HEK293 (cell line): ENCODE results near the gene CLEC4F.

Experiments
- CTCF ChIA-PET: fragments of 350-600 bp; formaldehyde crosslinking; extraction: SDS; loops from one replicate; lab custom pipeline; 2021; ENCODE audit warnings: antibody characterized with exemption; lab: Yijun Ruan, JAX
- POLR2A ChIA-PET: fragments of 300-600 bp; formaldehyde crosslinking; extraction: SDS; loops from one replicate; lab custom pipeline; 2020; ENCODE audit warnings: antibody characterized with exemption, inconsistent platforms; lab: Yijun Ruan, JAX
- H3K27ac ChIP-seq: fragments of 200-500 bp; sonication (Bioruptor generic); 2 replicates; pipeline ENCODE4 v1.5.1; 2014; ENCODE audit warnings: low read depth, low read length, control low read depth, inconsistent platforms; ENCODE audit errors: extremely low read depth
- H3K36me3 ChIP-seq, 2 experiments: fragments of 200-500 bp in 1 of 2; sonication (Bioruptor generic) in 1 of 2; 1 replicate in 1 of 2; 2 replicates in 1 of 2; pipeline ENCODE4 v1.5.1; 2014 to 2017; ENCODE audit warnings: inconsistent platforms in 2 of 2, low read length in 2 of 2; ENCODE audit not compliant: control insufficient read depth in 2 of 2, insufficient read depth in 1 of 2
- H3K4me1 ChIP-seq: fragments of 200-500 bp; sonication (Bioruptor generic); 2 replicates; pipeline ENCODE4 v1.5.1; 2014; ENCODE audit warnings: mild to moderate bottlenecking, low read length, inconsistent platforms; ENCODE audit not compliant: control insufficient read depth, insufficient read depth
- H3K4me3 ChIP-seq: 2 replicates; pipeline ENCODE4 v1.5.1; 2011; ENCODE audit warnings: low read depth, mild to moderate bottlenecking, control low read depth, low read length, moderate library complexity
- H3K9me3 ChIP-seq: fragments of 200-500 bp; sonication (Bioruptor generic); 2 replicates; pipeline ENCODE4 v1.5.1; 2014; ENCODE audit warnings: low read depth, low read length, inconsistent platforms; ENCODE audit not compliant: control insufficient read depth, insufficient read depth
- FEZF1 ChIP-seq: fragments of 450-650 bp; formaldehyde crosslinking; IDR thresholded peaks from 2 replicates; pipeline ENCODE4 v1.5.1; 2016; ENCODE audit warnings: missing biosample characterization, missing genetic modification characterization
- HIC1 ChIP-seq: fragments of 450-650 bp; formaldehyde crosslinking; IDR thresholded peaks from 2 replicates; pipeline ENCODE4 v1.5.1; 2016; ENCODE audit warnings: missing biosample characterization, missing genetic modification characterization
- SP2 ChIP-seq: fragments of 450-650 bp; formaldehyde crosslinking; IDR thresholded peaks from 2 replicates; pipeline ENCODE4 v1.5.1; 2016; ENCODE audit warnings: missing biosample characterization, missing genetic modification characterization
- ZBTB10 ChIP-seq: fragments of 450-650 bp; formaldehyde crosslinking; IDR thresholded peaks from 2 replicates; pipeline ENCODE4 v1.5.1; 2016; ENCODE audit warnings: missing biosample characterization, missing genetic modification characterization
- ZBTB11 ChIP-seq: fragments of 450-650 bp; formaldehyde crosslinking; conservative IDR thresholded peaks from 2 replicates; pipeline ENCODE4 v1.5.1; 2016; ENCODE audit warnings: low read depth, missing biosample characterization, missing genetic modification characterization
- ZBTB17 ChIP-seq: fragments of 450-650 bp; formaldehyde crosslinking; IDR thresholded peaks from 2 replicates; pipeline ENCODE4 v1.5.1; 2016; ENCODE audit warnings: missing biosample characterization, missing genetic modification characterization
- ZBTB49 ChIP-seq: fragments of 450-650 bp; formaldehyde crosslinking; IDR thresholded peaks from 2 replicates; pipeline ENCODE4 v1.5.1; 2016; ENCODE audit warnings: missing biosample characterization, missing genetic modification characterization, low read depth
- ZBTB8A ChIP-seq: fragments of 450-650 bp; formaldehyde crosslinking; IDR thresholded peaks from 2 replicates; pipeline ENCODE4 v1.5.1; 2016; ENCODE audit warnings: missing biosample characterization, missing genetic modification characterization
- ZNF121 ChIP-seq: fragments of 450-650 bp; formaldehyde crosslinking; IDR thresholded peaks from 2 replicates; pipeline ENCODE4 v1.5.1; 2016; ENCODE audit warnings: missing biosample characterization, missing genetic modification characterization
- ZNF16 ChIP-seq: fragments of 450-650 bp; formaldehyde crosslinking; IDR thresholded peaks from 2 replicates; pipeline ENCODE4 v1.5.1; 2016; ENCODE audit warnings: low read depth, missing biosample characterization, missing genetic modification characterization
- ZNF473 ChIP-seq: fragments of 450-650 bp; formaldehyde crosslinking; IDR thresholded peaks from 2 replicates; pipeline ENCODE4 v1.5.1; 2017; ENCODE audit warnings: missing biosample characterization, missing genetic modification characterization
- ZNF488 ChIP-seq: fragments of 450-650 bp; formaldehyde crosslinking; IDR thresholded peaks from 2 replicates; pipeline ENCODE4 v1.5.1; 2016; ENCODE audit warnings: missing biosample characterization, missing genetic modification characterization
- ZNF777 ChIP-seq: fragments of 450-650 bp; formaldehyde crosslinking; IDR thresholded peaks from 2 replicates; pipeline ENCODE4 v1.5.1; 2017; ENCODE audit warnings: missing biosample characterization, missing genetic modification characterization, borderline replicate concordance
- ZSCAN16 ChIP-seq: fragments of 450-650 bp; formaldehyde crosslinking; IDR thresholded peaks from 2 replicates; pipeline ENCODE4 v1.5.1; 2016; ENCODE audit warnings: missing biosample characterization, missing genetic modification characterization
- ZXDB ChIP-seq: fragments of 450-650 bp; formaldehyde crosslinking; IDR thresholded peaks from 2 replicates; pipeline ENCODE4 v1.5.1; 2016; ENCODE audit warnings: missing biosample characterization, missing genetic modification characterization

Gene CLEC4F

GRCh38 chr2:70837980-70838925, 17.9 kb upstream of the CLEC4F start (continued):
- TF ChIP-seq HIC1 (tag by site-specific recombination) (no peak), ZBTB17 (tag by site-specific recombination) (no peak), ZBTB8A (no peak), ZNF16 (no peak), ZSCAN16 (tag by site-specific recombination) (no peak), SP2 (tag by site-specific recombination) (no peak), ZBTB49 (tag by site-specific recombination) (no peak)
- TF ChIP-seq, all 188 proteins: peak for 0

- TF ChIP-seq ZBTB10 (tag by site-specific recombination): no peak
- no peak for TF ChIP-seq ZNF121 (tag by site-specific recombination)
- TF ChIP-seq ZNF777 (tag by site-specific recombination): no peak
- TF ChIP-seq ZNF473 (tag by site-specific recombination): no peak
- no peak for TF ChIP-seq ZNF488 (tag by site-specific recombination)
- ChIA-PET POLR2A (no interaction called here), CTCF (interaction anchor here (0.7 to 1.3 kb wide), 2 partner anchors 25 to 68 kb away, joined by 3 read pairs; no protein-coding TSS in a partner anchor)
- no peaks in the 10 kb centered on the region for H3K4me1 ChIP-seq
- no peaks in the 10 kb centered on the region for H3K9me3 ChIP-seq
- H3K36me3 ChIP-seq: peaks cover 0 to 10% of the 10 kb centered on the region in 2 experiments; a peak in 1 of 3 replicates
- no peak within 1 kb of the TSS for H3K27ac ChIP-seq
- no peak within 1 kb of the TSS for H3K4me3 ChIP-seq
Observed at GRCh38 chr2:70835643-70836042, 15.2 kb upstream of the CLEC4F start, which contains the start of gene CD207. TSS of gene CD207 (minus strand) at chr2:70835816. CDS start at chr2:70835776, 40 bp downstream.

- peaks cover 0 to 10% of the 10 kb centered on the region in 2 experiments; a peak in 1 of 3 replicates for H3K36me3 ChIP-seq
- TF ChIP-seq FEZF1 (tag by site-specific recombination): no peak
- no peak for TF ChIP-seq ZXDB (tag by site-specific recombination)
- TF ChIP-seq ZBTB11 (tag by site-specific recombination): no peak
Observed at GRCh38 chr2:70834881-70835280, 14.5 kb upstream of the CLEC4F start.

More at GRCh38 chr2:70834881-70835280, 14.5 kb upstream of the CLEC4F start:
- POLR2A ChIA-PET: no interaction called here
- no peak overlapping the region for H3K4me3 ChIP-seq
- H3K4me1 ChIP-seq: no peaks in the 10 kb centered on the region
- H3K9me3 ChIP-seq: no peaks in the 10 kb centered on the region
- H3K27ac ChIP-seq: no peak overlapping the region
- CTCF ChIA-PET: no interaction called here
